HFFc6 (cell line): ENCODE results near the gene CLDN5. TPM values are rescaled to one million over a fixed set of nuclear protein-coding genes. Genes with fewer than 3 reads are reported as not detected.
"Not testable (repeated sequence)": the region's sequence is repeated elsewhere in the genome, so short reads cannot be mapped to it uniquely, and the experiment has no call there.

Source experiments
- DNase-seq: peaks from one replicate; pipeline ENCODE4 v3.0.0-alpha.2; 2018
- H3K27ac Mint-ChIP-seq: 2 replicates; pipeline ENCODE4 v1.8.0; 2020; ENCODE audit warnings: mild to moderate bottlenecking, mixed read lengths
- H3K27me3 Mint-ChIP-seq: 2 replicates; pipeline ENCODE4 v1.8.0; 2021; ENCODE audit warnings: mild to moderate bottlenecking, moderate library complexity, mixed read lengths; ENCODE audit not compliant: insufficient read depth
- H3K36me3 Mint-ChIP-seq: 2 replicates; pipeline ENCODE4 v1.8.0; 2021; ENCODE audit warnings: low read depth, mixed read lengths
- H3K4me1 Mint-ChIP-seq: 2 replicates; pipeline ENCODE4 v1.8.0; 2020; ENCODE audit warnings: low read depth, mixed read lengths
- H3K4me3 Mint-ChIP-seq: 2 replicates; pipeline ENCODE4 v1.8.0; 2020; ENCODE audit warnings: mild to moderate bottlenecking, moderate library complexity, mixed read lengths
- H3K9me3 Mint-ChIP-seq: 2 replicates; pipeline ENCODE4 v1.8.0; 2020; ENCODE audit warnings: mild to moderate bottlenecking, mixed read lengths
- CTCF ChIP-seq: fragments of 200-600 bp; sonication (generic); IDR thresholded peaks from 2 replicates; pipeline ENCODE4 v1.5.0; 2021; ENCODE audit warnings: antibody characterized with exemption, mild to moderate bottlenecking
- total RNA-seq, 6 experiments: library from RNA; stranded (reverse); fragmentation: NEBNext Ultra II Directional; extraction: Animal tissue kit (Norgen Biotek cat#: 25700); gene quantifications; 2 replicates in 1 of 6; 3 replicates in 5 of 6; pipeline ENCODE4 v1.2.3, GENCODE V29; 2021

CLDN5 gene
- total RNA-seq, 6 experiments from 2014 or later: 0.16 TPM; not detected in 5

GRCh38 chr22:19553201-19553600 lies 29.0 kb upstream of the CLDN5 start:
- 0 out of 2 replicates have a peak, but pooled peaks cover 3% of the 10 kb centered on the region for H3K9me3 Mint-ChIP-seq
- DNase-seq: no peak
- H3K36me3 Mint-ChIP-seq: no peaks in the 10 kb centered on the region
- TF ChIP-seq CTCF: no peak
- peaks cover 10% of the 10 kb centered on the region for H3K4me1 Mint-ChIP-seq
- no peak overlapping the region for H3K4me3 Mint-ChIP-seq
- H3K27ac Mint-ChIP-seq: no peak overlapping the region
- peaks cover 25% of the 10 kb centered on the region for H3K27me3 Mint-ChIP-seq

DNA sequence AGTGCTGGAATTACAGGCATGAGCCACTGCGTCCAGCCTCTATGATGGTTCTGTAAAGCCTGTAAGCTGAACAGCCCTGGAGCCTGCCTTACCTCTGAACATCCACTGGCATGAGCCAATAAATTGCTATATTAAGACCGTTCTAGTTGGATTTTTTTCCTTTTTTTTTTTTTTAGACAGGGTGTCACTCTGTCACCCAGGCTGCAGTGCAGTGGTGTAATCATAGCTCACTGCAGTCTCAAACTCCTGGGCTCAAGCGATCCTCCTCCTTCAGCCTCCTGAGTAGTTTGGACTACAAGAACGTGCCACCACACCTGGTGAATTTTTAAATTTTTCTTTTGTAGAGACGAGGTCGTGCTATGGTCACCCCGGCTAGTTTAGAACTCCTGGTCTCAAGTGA lies 26.2 kb upstream of the CLDN5 start:
- Mint-ChIP-seq H3K36me3 (no peaks in the 10 kb centered on the region), H3K9me3 (0 out of 2 replicates have a peak, but pooled peaks cover 3% of the 10 kb centered on the region), H3K4me1 (peaks cover 10% of the 10 kb centered on the region), H3K4me3 (no peak overlapping the region), H3K27me3 (peaks cover 33% of the 10 kb centered on the region), H3K27ac (no peak overlapping the region)
- no peak for DNase-seq
- TF ChIP-seq CTCF: no peak

DNA sequence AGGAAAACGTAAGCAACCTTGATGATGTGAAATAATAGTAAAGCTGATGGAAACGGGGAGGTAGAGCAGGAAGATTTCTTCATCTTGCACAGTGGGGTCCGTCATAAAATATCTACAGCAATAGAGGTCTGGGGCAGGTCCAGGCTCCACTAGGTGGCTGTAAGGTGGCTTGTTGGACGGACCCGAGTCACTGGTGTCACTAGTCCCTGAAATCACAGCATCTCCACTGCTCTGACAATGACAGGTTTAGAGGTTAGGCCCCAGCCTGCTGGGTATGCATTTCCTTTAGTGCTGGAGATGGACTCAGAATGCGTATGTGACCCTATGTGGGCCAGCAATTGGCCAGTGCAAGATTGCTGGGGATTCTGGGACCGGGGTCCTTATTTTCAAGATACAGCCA lies 25.2 kb upstream of the CLDN5 start:
- H3K4me1 Mint-ChIP-seq: peaks cover 3% of the 10 kb centered on the region
- H3K9me3 Mint-ChIP-seq: 0 out of 2 replicates have a peak, but pooled peaks cover 3% of the 10 kb centered on the region
- no peak overlapping the region for H3K27ac Mint-ChIP-seq
- TF ChIP-seq CTCF: no peak
- H3K4me3 Mint-ChIP-seq: no peak overlapping the region
- DNase-seq: no peak
- no peaks in the 10 kb centered on the region for H3K36me3 Mint-ChIP-seq
- H3K27me3 Mint-ChIP-seq: peaks cover 31% of the 10 kb centered on the region

DNA sequence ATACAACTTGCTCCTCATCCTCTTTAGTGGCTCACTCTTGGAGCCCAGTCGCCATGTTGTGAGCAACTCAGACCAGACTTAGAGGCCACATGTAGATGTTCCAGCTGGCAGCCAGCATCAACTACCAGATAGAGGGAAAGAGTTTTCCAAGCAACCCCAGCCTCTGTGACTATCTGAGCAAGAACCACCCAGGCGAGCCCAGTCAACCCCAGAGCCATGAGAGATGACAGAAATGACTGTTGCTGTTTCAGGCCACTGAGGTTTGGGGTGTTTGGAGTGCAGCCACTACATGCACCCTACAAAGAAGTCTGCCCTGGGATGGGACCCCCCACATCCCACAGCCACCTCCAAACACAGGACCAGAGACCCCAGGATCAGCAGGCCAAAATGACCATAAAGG lies 24.8 kb upstream of the CLDN5 start:
- Mint-ChIP-seq H3K4me3 (no peak overlapping the region), H3K9me3 (no peaks in the 10 kb centered on the region), H3K27ac (no peak overlapping the region), H3K4me1 (no peaks in the 10 kb centered on the region), H3K36me3 (no peaks in the 10 kb centered on the region), H3K27me3 (peaks cover 33% of the 10 kb centered on the region)
- no peak for DNase-seq
- TF ChIP-seq CTCF: no peak

- not testable (repeated sequence) for H3K9me3 Mint-ChIP-seq, DNase-seq, H3K4me1 Mint-ChIP-seq, H3K27ac Mint-ChIP-seq, H3K36me3 Mint-ChIP-seq, H3K4me3 Mint-ChIP-seq
- peaks cover 38% of the 10 kb centered on the region for H3K27me3 Mint-ChIP-seq
Observed at GRCh38 chr22:19548427-19548826, 24.2 kb upstream of the CLDN5 start.

- H3K4me3 Mint-ChIP-seq: no peak overlapping the region
- no peak overlapping the region for H3K27ac Mint-ChIP-seq
- no peaks in the 10 kb centered on the region for H3K9me3 Mint-ChIP-seq
- H3K36me3 Mint-ChIP-seq: no peaks in the 10 kb centered on the region
- no peaks in the 10 kb centered on the region for H3K4me1 Mint-ChIP-seq
- no peak for DNase-seq
- H3K27me3 Mint-ChIP-seq: peaks cover 43% of the 10 kb centered on the region
- TF ChIP-seq CTCF: no peak
Observed at GRCh38 chr22:19547620-19548019, 23.4 kb upstream of the CLDN5 start.
